K562 (cell line): ENCODE measurements around the gene NHLRC2. TPM values are rescaled to one million over a fixed set of nuclear protein-coding genes. Genes with fewer than 3 reads are reported as not detected.

Source experiments
- CBX1 ChIP-seq: sonication (generic); IDR thresholded peaks from 2 replicates; pipeline ENCODE4 v1.6.1; 2016; ENCODE audit warnings: antibody characterized with exemption, low read depth, mild to moderate bottlenecking
- CCNT2 ChIP-seq: IDR thresholded peaks from 2 replicates; pipeline ENCODE4 v1.6.1; 2011; ENCODE audit warnings: borderline replicate concordance, low read depth, mild to moderate bottlenecking, moderate library complexity, mixed read lengths, low read length; ENCODE audit not compliant: insufficient read length; ENCODE audit errors: extremely low read depth
- DACH1 ChIP-seq: fragments of 450-650 bp; IDR thresholded peaks from 2 replicates; pipeline ENCODE4 v1.6.1; 2018; ENCODE audit not compliant: partially characterized antibody
- GATAD2B ChIP-seq: fragments of 450-650 bp; IDR thresholded peaks from 2 replicates; pipeline ENCODE4 v1.6.1; 2017; ENCODE audit warnings: mild to moderate bottlenecking, borderline replicate concordance
- GTF2A2 ChIP-seq: IDR thresholded peaks from 2 replicates; pipeline ENCODE4 v1.6.1; 2016; ENCODE audit warnings: mild to moderate bottlenecking, missing genetic modification characterization, missing compliant biosample characterization
- HDAC1 ChIP-seq, 2 experiments: fragments of 450-650 bp; IDR thresholded peaks; 2 replicates each; pipeline ENCODE4 v1.6.1; 2016 to 2017; ENCODE audit warnings: inconsistent platforms in 1 of 2, mild to moderate bottlenecking in 1 of 2, moderate library complexity in 1 of 2
- HMGXB4 ChIP-seq: sonication (generic); formaldehyde crosslinking; IDR thresholded peaks from 2 replicates; pipeline ENCODE4 v1.8.1; 2023; ENCODE audit warnings: mild to moderate bottlenecking, missing genetic modification reagents
- HNRNPUL1 ChIP-seq: fragments of 200-400 bp; formaldehyde crosslinking; IDR thresholded peaks from 2 replicates; pipeline ENCODE4 v1.6.1; 2017; ENCODE audit warnings: low read length
- HOMEZ ChIP-seq: fragments of 250-450 bp; sonication (Bioruptor Pico); IDR thresholded peaks from 2 replicates; pipeline ENCODE4 v1.4.0; 2020; ENCODE audit warnings: mild to moderate bottlenecking, moderate library complexity
- LCOR ChIP-seq: sonication (generic); formaldehyde crosslinking; IDR thresholded peaks from 2 replicates; pipeline ENCODE4 v1.8.0; 2022; ENCODE audit warnings: mild to moderate bottlenecking, missing genetic modification reagents
- MXI1 ChIP-seq: IDR thresholded peaks from 2 replicates; pipeline ENCODE4 v1.6.1; 2011; ENCODE audit warnings: low read depth, mild to moderate bottlenecking, improper control_type of control experiment, low read length
- NR4A1 ChIP-seq, 2 experiments: fragments of 250-450 bp in 1 of 2; fragments of 450-650 bp in 1 of 2; sonication (Bioruptor Pico) in 1 of 2; IDR thresholded peaks; 2 replicates each; pipeline versions ENCODE4 v1.4.0 to v1.6.1; 2016 to 2020; ENCODE audit warnings: mild to moderate bottlenecking in 2 of 2, missing compliant biosample characterization in 1 of 2, missing genetic modification characterization in 1 of 2, moderate library complexity in 1 of 2
- OTX1 ChIP-seq: fragments of 450-650 bp; formaldehyde crosslinking; IDR thresholded peaks from 2 replicates; pipeline ENCODE4 v1.4.0; 2022; ENCODE audit warnings: mild to moderate bottlenecking
- SIX5 ChIP-seq, 2 experiments: IDR thresholded peaks; 2 replicates each; pipeline ENCODE4 v1.6.1; 2011; ENCODE audit warnings: low read length in 2 of 2, borderline replicate concordance in 1 of 2, low read depth in 1 of 2, mild to moderate bottlenecking in 1 of 2, moderate library complexity in 1 of 2; ENCODE audit not compliant: insufficient read depth in 1 of 2
- SMARCE1 ChIP-seq: fragments of 450-650 bp; IDR thresholded peaks from 2 replicates; pipeline ENCODE4 v1.7.1; 2016; ENCODE audit warnings: mild to moderate bottlenecking
- SP1 ChIP-seq: sonication (generic); formaldehyde crosslinking; IDR thresholded peaks from 2 replicates; pipeline ENCODE4 v1.8.1; 2022; ENCODE audit warnings: mild to moderate bottlenecking, missing genetic modification reagents
- TCF15 ChIP-seq: fragments of 250-450 bp; sonication (Bioruptor Pico); IDR thresholded peaks from 2 replicates; pipeline ENCODE4 v1.8.0; 2022; ENCODE audit warnings: moderate library complexity, mild to moderate bottlenecking, inconsistent platforms
- TRIM24 ChIP-seq, 2 experiments: fragments of 450-650 bp; IDR thresholded peaks; 2 replicates each; pipeline ENCODE4 v1.6.1; 2016
- ZBTB33 ChIP-seq: sonication (generic); formaldehyde crosslinking; IDR thresholded peaks from 2 replicates; pipeline ENCODE4 v1.8.1; 2023; ENCODE audit warnings: mild to moderate bottlenecking, missing genetic modification reagents
- ZFP30 ChIP-seq: fragments of 250-450 bp; sonication (Bioruptor Pico); IDR thresholded peaks from 2 replicates; pipeline ENCODE4 v1.8.0; 2022; ENCODE audit warnings: moderate library complexity, mild to moderate bottlenecking, inconsistent platforms, borderline replicate concordance
- ZFX ChIP-seq: sonication (generic); formaldehyde crosslinking; IDR thresholded peaks from 2 replicates; pipeline ENCODE4 v1.8.0; 2022; ENCODE audit warnings: mild to moderate bottlenecking, missing genetic modification reagents, moderate library complexity
- ZNF133 ChIP-seq: fragments of 250-450 bp; sonication (Bioruptor Pico); IDR thresholded peaks from 2 replicates; pipeline ENCODE4 v1.4.0; 2020; ENCODE audit warnings: mild to moderate bottlenecking
- polyA plus RNA-seq, 8 experiments: library from polyadenylated mRNA; depleted of rRNA in 4 of 8; stranded (reverse) in 5 of 8; unstranded in 3 of 8; fragments of >200 nt; fragmentation: Nextera tagmentation in 2 of 8; fragmentation: Illumina TruSeq in 1 of 8; extraction: Ambion mirVana in 2 of 8; extraction: Trizol in 1 of 8; gene quantifications; 2 replicates each; pipeline versions ENCODE4 v1.2.1 to v1.2.3, GENCODE V29; 2011 to 2014; ENCODE audit warnings: inconsistent platforms in 1 of 8, missing spikeins in 1 of 8
- total RNA-seq, 7 experiments: library from RNA; depleted of rRNA in 6 of 7; stranded (reverse); fragments of >200 nt in 6 of 7; fragmentation: Illumina TruSeq in 2 of 7; extraction: Trizol in 2 of 7; gene quantifications; 2 replicates each; pipeline versions ENCODE4 v1.2.1 to v1.2.3, GENCODE V29; 2011 to 2021; ENCODE audit warnings: low replicate concordance in 1 of 7

NHLRC2 gene
- total and polyA plus RNA-seq, 9 of the 15 experiments (the other 6 are each of a cell fraction or from before 2014, with no cell fraction given), result 1.5 to 22.4 (median 10.3) TPM

GRCh38 chr10:113853578-113854012 lies 866 bp upstream of the NHLRC2 start (continued):
- TF ChIP-seq DACH1, result no peak
- no peak for TF ChIP-seq GTF2A2
- TF ChIP-seq SP1 (CRISPR knock-in tag), result no peak; the same call in 1 of the 2 replicates
- no peak for TF ChIP-seq HNRNPUL1
- TF ChIP-seq ZFP30, result no peak
- no peak for TF ChIP-seq ZBTB33 (CRISPR knock-in tag)
- no peak for TF ChIP-seq TCF15
- no peak for TF ChIP-seq ZFX (CRISPR knock-in tag)
- TF ChIP-seq CBX1, result no peak
- TF ChIP-seq OTX1 (CRISPR knock-in tag), result no peak
- no peak for TF ChIP-seq TRIM24 (IDR thresholded peaks at IDR 0.05)
- 0 out of 2 replicates have a peak, but pooled peaks have one; percentile 18 for TF ChIP-seq SMARCE1
- TF ChIP-seq SIX5 (IDR thresholded peaks at IDR 0.05; ENCODE audit: borderline replicate concordance in 1 of 2, insufficient read depth in 1 of 2, low read depth in 1 of 2, low read length in 2 of 2), result no peak
- TF ChIP-seq HMGXB4 (CRISPR knock-in tag), result no peak
- no peak for TF ChIP-seq HOMEZ (CRISPR knock-in tag)
- TF ChIP-seq LCOR, result 0 out of 2 replicates have a peak, but pooled peaks have one; percentile 35
- TF ChIP-seq HDAC1 (IDR thresholded peaks at IDR 0.05), result 0 out of 4 replicates have a peak, but pooled peaks have one; percentile 5 to 18
- TF ChIP-seq ZNF133 (CRISPR knock-in tag), result no peak
- no peak for TF ChIP-seq CCNT2
- TF ChIP-seq GATAD2B, result peak; percentile 15; the same call in 1 of the 2 replicates
- TF ChIP-seq MXI1, result no peak
- no peak for TF ChIP-seq NR4A1 (CRISPR knock-in tag; IDR thresholded peaks at IDR 0.05)
- no peak for TF ChIP-seq NR4A1 (tag; IDR thresholded peaks at IDR 0.05)
